H9 (cell line): Measurements from ENCODE around the gene ZNF446. TPM values are rescaled to one million over a fixed set of nuclear protein-coding genes. Genes with fewer than 3 reads are reported as not detected.

ENCODE experiments used
- DNase-seq: peaks from one replicate; pipeline ENCODE4 v3.0.0-alpha.2; 2017
- H2AFZ ChIP-seq: one replicate; pipeline ENCODE4 v1.6.1; 2013; ENCODE audit warnings: mild to moderate bottlenecking, low read length, control low read depth, moderate library complexity
- H2AK5ac ChIP-seq: 2 replicates; pipeline ENCODE4 v1.6.1; 2013; ENCODE audit warnings: low read length, control low read depth, mixed read lengths; ENCODE audit not compliant: insufficient read length
- H2BK120ac ChIP-seq: one replicate; pipeline ENCODE4 v1.6.1; 2013; ENCODE audit warnings: low read depth, mild to moderate bottlenecking, low read length, control low read depth, inconsistent platforms; ENCODE audit not compliant: poor library complexity, severe bottlenecking
- H2BK12ac ChIP-seq: 2 replicates; pipeline ENCODE4 v1.6.1; 2013; ENCODE audit warnings: low read length, control low read depth, mixed read lengths, low read depth; ENCODE audit not compliant: insufficient read length
- H2BK15ac ChIP-seq: 2 replicates; pipeline ENCODE4 v1.6.1; 2013; ENCODE audit warnings: low read depth, low read length, control low read depth
- H2BK20ac ChIP-seq: one replicate; pipeline ENCODE4 v1.6.1; 2013; ENCODE audit warnings: low read depth, mild to moderate bottlenecking, low read length, control low read depth, inconsistent platforms; ENCODE audit not compliant: poor library complexity, severe bottlenecking
- H2BK5ac ChIP-seq: 2 replicates; pipeline ENCODE4 v1.6.1; 2013; ENCODE audit warnings: low read length, control low read depth, mixed read lengths; ENCODE audit not compliant: insufficient read length
- H3K14ac ChIP-seq: 2 replicates; pipeline ENCODE4 v1.6.1; 2013; ENCODE audit warnings: low read length, control low read depth; ENCODE audit not compliant: insufficient read depth
- H3K18ac ChIP-seq: 2 replicates; pipeline ENCODE4 v1.6.1; 2013; ENCODE audit warnings: low read depth, mild to moderate bottlenecking, mixed read lengths, low read length, control low read depth; ENCODE audit not compliant: insufficient read length
- H3K23ac ChIP-seq: 2 replicates; pipeline ENCODE4 v1.6.1; 2013; ENCODE audit warnings: low read length, control low read depth, mixed read lengths, low read depth; ENCODE audit not compliant: insufficient read length
- H3K23me2 ChIP-seq: 2 replicates; pipeline ENCODE4 v1.6.1; 2013; ENCODE audit warnings: low read depth, mild to moderate bottlenecking, mixed read lengths, low read length, control low read depth; ENCODE audit not compliant: insufficient read length, poor library complexity, severe bottlenecking
- H3K27ac ChIP-seq: 2 replicates; pipeline ENCODE4 v1.5.1; 2013; ENCODE audit warnings: low read length, control low read depth, mixed read lengths, low read depth; ENCODE audit not compliant: insufficient read length
- H3K27me3 ChIP-seq: 2 replicates; pipeline ENCODE4 v1.6.1; 2013; ENCODE audit warnings: low read length, control low read depth, inconsistent platforms; ENCODE audit not compliant: insufficient read depth
- H3K4ac ChIP-seq: 2 replicates; pipeline ENCODE4 v1.6.1; 2013; ENCODE audit warnings: low read depth, mild to moderate bottlenecking, control low read depth, inconsistent platforms, low read length, moderate library complexity
- H3K4me1 ChIP-seq: 2 replicates; pipeline ENCODE4 v1.6.1; 2013; ENCODE audit warnings: low read length, control low read depth, inconsistent platforms; ENCODE audit not compliant: insufficient read depth
- H3K4me2 ChIP-seq: 2 replicates; pipeline ENCODE4 v1.6.1; 2013; ENCODE audit warnings: low read length, control low read depth, mixed read lengths; ENCODE audit not compliant: insufficient read length, insufficient read depth
- H3K56ac ChIP-seq: 2 replicates; pipeline ENCODE4 v1.6.1; 2013; ENCODE audit warnings: low read depth, mild to moderate bottlenecking, mixed read lengths, low read length, control low read depth; ENCODE audit not compliant: insufficient read length
- H3K79me1 ChIP-seq: 2 replicates; pipeline ENCODE4 v1.6.1; 2013; ENCODE audit warnings: low read depth, mild to moderate bottlenecking, moderate library complexity, low read length, control low read depth, inconsistent platforms; ENCODE audit not compliant: insufficient read depth, poor library complexity, severe bottlenecking
- H3K79me2 ChIP-seq: 2 replicates; pipeline ENCODE4 v1.6.1; 2013; ENCODE audit warnings: low read length, control low read depth, inconsistent platforms; ENCODE audit not compliant: insufficient read depth
- H3K9ac ChIP-seq: 2 replicates; pipeline ENCODE4 v1.6.1; 2013; ENCODE audit warnings: low read length, control low read depth, mixed read lengths; ENCODE audit not compliant: insufficient read length; ENCODE audit errors: extremely low read depth
- H3K9me3 ChIP-seq: one replicate; pipeline ENCODE4 v1.6.1; 2013; ENCODE audit warnings: low read depth, low read length, inconsistent platforms; ENCODE audit not compliant: control insufficient read depth
- H3T11ph ChIP-seq: one replicate; pipeline ENCODE4 v1.6.1; 2013; ENCODE audit warnings: mild to moderate bottlenecking, low read length, control low read depth, inconsistent platforms
- H4K20me1 ChIP-seq: one replicate; pipeline ENCODE4 v1.6.1; 2013; ENCODE audit not compliant: control insufficient read depth, insufficient read length, insufficient read depth
- H4K5ac ChIP-seq: 2 replicates; pipeline ENCODE4 v1.6.1; 2013; ENCODE audit warnings: low read depth, mild to moderate bottlenecking, mixed read lengths, low read length, control low read depth; ENCODE audit not compliant: insufficient read length
- H4K8ac ChIP-seq: replicated peaks from 2 replicates; pipeline ENCODE4 v1.6.1; 2013; ENCODE audit warnings: low read length, control low read depth, mixed read lengths, low read depth; ENCODE audit not compliant: insufficient read length
- H4K91ac ChIP-seq: 2 replicates; pipeline ENCODE4 v1.6.1; 2013; ENCODE audit warnings: low read depth, mild to moderate bottlenecking, moderate library complexity, mixed read lengths, low read length, control low read depth; ENCODE audit not compliant: insufficient read length
- H3K27ac Mint-ChIP-seq, 3 experiments: 2 replicates in 2 of 3; 3 replicates in 1 of 3; pipeline ENCODE4 v1.8.0; 2020 to 2021; ENCODE audit warnings: mixed read lengths in 3 of 3, mild to moderate bottlenecking in 1 of 3, moderate library complexity in 1 of 3
- H3K27me3 Mint-ChIP-seq: 2 replicates; pipeline ENCODE4 v1.8.0; 2021; ENCODE audit warnings: low read depth, mild to moderate bottlenecking, moderate library complexity, mixed read lengths
- H3K36me3 Mint-ChIP-seq, 3 experiments: 2 replicates in 2 of 3; 3 replicates in 1 of 3; pipeline ENCODE4 v1.8.0; 2020 to 2021; ENCODE audit warnings: low read depth in 3 of 3, mixed read lengths in 3 of 3; ENCODE audit not compliant: insufficient read depth in 1 of 3
- H3K4me1 Mint-ChIP-seq, 2 experiments: 2 replicates each; pipeline ENCODE4 v1.8.0; 2020; ENCODE audit warnings: mixed read lengths in 2 of 2
- H3K4me3 Mint-ChIP-seq, 2 experiments: 2 replicates in 1 of 2; 3 replicates in 1 of 2; pipeline ENCODE4 v1.8.0; 2020 to 2021; ENCODE audit warnings: mild to moderate bottlenecking in 2 of 2, mixed read lengths in 2 of 2, moderate library complexity in 1 of 2
- H3K9me3 Mint-ChIP-seq, 2 experiments: 2 replicates in 1 of 2; 3 replicates in 1 of 2; pipeline ENCODE4 v1.8.0; 2020; ENCODE audit warnings: mild to moderate bottlenecking in 2 of 2, mixed read lengths in 2 of 2, moderate library complexity in 1 of 2
- CTCF ChIP-seq: fragments of 200-600 bp; sonication (generic); conservative IDR thresholded peaks from 3 replicates; pipeline ENCODE4 v1.8.0; 2021; ENCODE audit warnings: antibody characterized with exemption, mild to moderate bottlenecking
- WGBS: extraction: QIAGEN DNeasy Blood & Tissue Kit; methylation state at CpG from one replicate; pipeline ENCODE4 v1.1.7; 2013; ENCODE audit warnings: missing lambda C conversion rate, low lambda C conversion rate, mixed read lengths; ENCODE audit not compliant: insufficient read length; ENCODE audit errors: extremely low coverage; 5-methylcytosine and 5-hydroxymethylcytosine counted together
- total RNA-seq: library from RNA; stranded (reverse); gene quantifications from 2 replicates; pipeline ENCODE4 v1.2.1, GENCODE V29; 2021

Gene ZNF446
- total RNA-seq, 1 experiment from 2014 or later = 7.6 TPM

GRCh38 chr19:58466089-58466759 is 9.9 kb upstream of the ZNF446 start:
- Histone ChIP-seq H2BK20ac (no peak overlapping the region), H2AFZ (peak overlapping the region; percentile 70), H2BK15ac (no peak overlapping the region), H3K56ac (no peak overlapping the region), H3K9ac (no peak overlapping the region), H2BK12ac (no peak overlapping the region), H3K4me2 (peak overlapping the region; percentile 73), H3K23ac (no peak overlapping the region), H4K91ac (no peak overlapping the region), H3K4ac (no peak overlapping the region), H4K8ac (no peak overlapping the region), H4K5ac (no peak overlapping the region), H3K4me1 (no peaks in the 10 kb centered on the region), H2BK5ac (no peak overlapping the region), H3K9me3 (no peaks in the 10 kb centered on the region), H3K14ac (no peak overlapping the region), H3K23me2 (no peaks in the 10 kb centered on the region), H3T11ph (no peak overlapping the region), H3K27ac (no peak overlapping the region), H3K18ac (no peak overlapping the region), H2BK120ac (no peak overlapping the region), H3K79me2 (no peaks in the 10 kb centered on the region), H3K27me3 (no peaks in the 10 kb centered on the region), H2AK5ac (no peak overlapping the region), H4K20me1 (no peaks in the 10 kb centered on the region), H3K79me1 (no peaks in the 10 kb centered on the region)
- Mint-ChIP-seq H3K9me3 (no peaks in the 10 kb centered on the region; a peak in 1 of 5 replicates), H3K4me1 (peaks cover 13 to 17% of the 10 kb centered on the region in 2 experiments), H3K27me3 (peaks cover 9% of the 10 kb centered on the region), H3K4me3 (peak overlapping the region; percentile 79 to 84), H3K36me3 (peaks cover 0 to 7% (median 2%) of the 10 kb centered on the region in 3 experiments; a peak in 3 of 7 replicates), H3K27ac (no peak overlapping the region)
- WGBS = no CpG with 5 or more reads among the region's 20 CpGs
- no peak for DNase-seq
- TF ChIP-seq CTCF = no peak
